HEK293 (cell line): ENCODE results near the gene SMS.
A peak's percentile ranks its signal among the peaks of the same experiment; 100 is the strongest.

Experiments used
- CTCF ChIA-PET: fragments of 350-600 bp; formaldehyde crosslinking; extraction: SDS; loops from one replicate; lab custom pipeline; 2021; ENCODE audit warnings: antibody characterized with exemption; lab: Yijun Ruan, JAX
- POLR2A ChIA-PET: fragments of 300-600 bp; formaldehyde crosslinking; extraction: SDS; loops from one replicate; lab custom pipeline; 2020; ENCODE audit warnings: antibody characterized with exemption, inconsistent platforms; lab: Yijun Ruan, JAX
- H3K27ac ChIP-seq: fragments of 200-500 bp; sonication (Bioruptor generic); 2 replicates; pipeline ENCODE4 v1.5.1; 2014; ENCODE audit warnings: low read depth, low read length, control low read depth, inconsistent platforms; ENCODE audit errors: extremely low read depth
- H3K36me3 ChIP-seq, 2 experiments: fragments of 200-500 bp in 1 of 2; sonication (Bioruptor generic) in 1 of 2; 1 replicate in 1 of 2; 2 replicates in 1 of 2; pipeline ENCODE4 v1.5.1; 2014 to 2017; ENCODE audit warnings: inconsistent platforms in 2 of 2, low read length in 2 of 2; ENCODE audit not compliant: control insufficient read depth in 2 of 2, insufficient read depth in 1 of 2
- H3K4me1 ChIP-seq: fragments of 200-500 bp; sonication (Bioruptor generic); 2 replicates; pipeline ENCODE4 v1.5.1; 2014; ENCODE audit warnings: mild to moderate bottlenecking, low read length, inconsistent platforms; ENCODE audit not compliant: control insufficient read depth, insufficient read depth
- H3K4me3 ChIP-seq: 2 replicates; pipeline ENCODE4 v1.5.1; 2011; ENCODE audit warnings: low read depth, mild to moderate bottlenecking, control low read depth, low read length, moderate library complexity
- H3K9me3 ChIP-seq: fragments of 200-500 bp; sonication (Bioruptor generic); 2 replicates; pipeline ENCODE4 v1.5.1; 2014; ENCODE audit warnings: low read depth, low read length, inconsistent platforms; ENCODE audit not compliant: control insufficient read depth, insufficient read depth
- GLI4 ChIP-seq: fragments of 450-650 bp; formaldehyde crosslinking; IDR thresholded peaks from 2 replicates; pipeline ENCODE4 v1.5.1; 2016; ENCODE audit warnings: missing biosample characterization, missing genetic modification characterization
- KLF8 ChIP-seq: fragments of 450-650 bp; formaldehyde crosslinking; IDR thresholded peaks from 2 replicates; pipeline ENCODE4 v1.5.1; 2016; ENCODE audit warnings: missing biosample characterization, missing genetic modification characterization
- SCRT1 ChIP-seq: fragments of 450-650 bp; formaldehyde crosslinking; IDR thresholded peaks from 2 replicates; pipeline ENCODE4 v1.5.1; 2016; ENCODE audit warnings: missing biosample characterization, missing genetic modification characterization, borderline replicate concordance
- SP3 ChIP-seq: fragments of 450-650 bp; formaldehyde crosslinking; IDR thresholded peaks from 2 replicates; pipeline ENCODE4 v1.5.1; 2016; ENCODE audit warnings: missing biosample characterization, missing genetic modification characterization
- ZBTB17 ChIP-seq: fragments of 450-650 bp; formaldehyde crosslinking; IDR thresholded peaks from 2 replicates; pipeline ENCODE4 v1.5.1; 2016; ENCODE audit warnings: missing biosample characterization, missing genetic modification characterization
- ZBTB21 ChIP-seq: fragments of 450-650 bp; formaldehyde crosslinking; IDR thresholded peaks from 2 replicates; pipeline ENCODE4 v1.5.1; 2017; ENCODE audit warnings: missing biosample characterization, missing genetic modification characterization
- ZFP37 ChIP-seq: fragments of 450-650 bp; formaldehyde crosslinking; IDR thresholded peaks from 2 replicates; pipeline ENCODE4 v1.5.1; 2016; ENCODE audit warnings: missing biosample characterization, missing genetic modification characterization
- ZNF10 ChIP-seq: fragments of 450-650 bp; formaldehyde crosslinking; IDR thresholded peaks from 2 replicates; pipeline ENCODE4 v1.5.1; 2017; ENCODE audit warnings: missing biosample characterization, missing genetic modification characterization
- ZNF146 ChIP-seq: fragments of 450-650 bp; formaldehyde crosslinking; IDR thresholded peaks from 2 replicates; pipeline ENCODE4 v1.5.1; 2016; ENCODE audit warnings: missing biosample characterization, missing genetic modification characterization
- ZNF239 ChIP-seq: fragments of 450-650 bp; formaldehyde crosslinking; IDR thresholded peaks from 2 replicates; pipeline ENCODE4 v1.5.1; 2016; ENCODE audit warnings: missing biosample characterization, missing genetic modification characterization
- ZNF266 ChIP-seq: fragments of 450-650 bp; formaldehyde crosslinking; IDR thresholded peaks from 2 replicates; pipeline ENCODE4 v1.5.1; 2016; ENCODE audit warnings: missing biosample characterization, missing genetic modification characterization, low read depth
- ZNF335 ChIP-seq: fragments of 450-650 bp; formaldehyde crosslinking; conservative IDR thresholded peaks from 2 replicates; pipeline ENCODE4 v1.5.1; 2016; ENCODE audit warnings: missing biosample characterization, missing genetic modification characterization
- ZNF394 ChIP-seq: fragments of 450-650 bp; formaldehyde crosslinking; IDR thresholded peaks from 2 replicates; pipeline ENCODE4 v1.5.1; 2016; ENCODE audit warnings: missing biosample characterization, missing genetic modification characterization, mild to moderate bottlenecking, moderate library complexity, borderline replicate concordance
- ZNF423 ChIP-seq: fragments of 450-650 bp; formaldehyde crosslinking; IDR thresholded peaks from 2 replicates; pipeline ENCODE4 v1.5.1; 2016; ENCODE audit warnings: missing biosample characterization, missing genetic modification characterization
- ZNF558 ChIP-seq: fragments of 450-650 bp; formaldehyde crosslinking; IDR thresholded peaks from 2 replicates; pipeline ENCODE4 v1.5.1; 2016; ENCODE audit warnings: missing biosample characterization, missing genetic modification characterization
- ZNF843 ChIP-seq: fragments of 450-650 bp; formaldehyde crosslinking; IDR thresholded peaks from 2 replicates; pipeline ENCODE4 v1.5.1; 2016; ENCODE audit warnings: missing biosample characterization, missing genetic modification characterization
- TF ChIP-seq, protein P1 (sequence below): fragments of 450-650 bp; formaldehyde crosslinking; IDR thresholded peaks from 2 replicates; pipeline ENCODE4 v1.5.1; 2017; ENCODE audit warnings: missing biosample characterization, missing genetic modification characterization
- TF ChIP-seq, protein P2 (sequence below): fragments of 450-650 bp; formaldehyde crosslinking; IDR thresholded peaks from 2 replicates; pipeline ENCODE4 v1.5.1; 2016; ENCODE audit warnings: missing biosample characterization, missing genetic modification characterization
- TF ChIP-seq, protein P3 (sequence below): fragments of 450-650 bp; formaldehyde crosslinking; IDR thresholded peaks from 2 replicates; pipeline ENCODE4 v1.5.1; 2016; ENCODE audit warnings: missing biosample characterization, missing genetic modification characterization
- TF ChIP-seq, protein P4 (sequence below): fragments of 450-650 bp; formaldehyde crosslinking; IDR thresholded peaks from 2 replicates; pipeline ENCODE4 v1.5.1; 2016; ENCODE audit warnings: missing biosample characterization, missing genetic modification characterization
- TF ChIP-seq, protein P5 (sequence below): fragments of 450-650 bp; formaldehyde crosslinking; IDR thresholded peaks from 2 replicates; pipeline ENCODE4 v1.5.1; 2016; ENCODE audit warnings: missing biosample characterization, missing genetic modification characterization

SMS gene

DNA sequence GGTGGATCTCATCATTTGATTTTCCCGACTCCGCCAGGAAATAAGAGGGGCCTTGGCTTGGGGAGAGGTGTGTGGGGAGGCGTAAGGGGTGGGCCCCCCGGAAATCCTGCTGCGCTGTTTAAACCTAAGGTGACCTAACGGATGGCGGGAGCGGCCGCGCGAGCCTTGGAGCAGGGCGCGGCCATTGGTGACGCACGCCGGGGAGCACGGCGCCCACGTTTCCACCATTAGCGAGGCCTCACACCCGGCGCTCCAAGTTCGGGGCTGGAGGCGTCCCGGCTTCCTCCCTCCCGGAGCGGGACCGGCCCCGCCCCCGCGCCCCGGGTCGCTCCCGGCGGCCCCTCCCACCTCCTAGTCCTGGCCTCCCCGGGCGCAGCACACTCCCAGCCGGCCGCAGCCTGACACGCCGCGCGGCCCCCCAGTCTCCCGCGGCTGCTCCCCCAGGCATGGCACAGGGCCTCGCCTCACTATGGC is at the start of gene SMS (continued):
- TF ChIP-seq, protein P1, sequence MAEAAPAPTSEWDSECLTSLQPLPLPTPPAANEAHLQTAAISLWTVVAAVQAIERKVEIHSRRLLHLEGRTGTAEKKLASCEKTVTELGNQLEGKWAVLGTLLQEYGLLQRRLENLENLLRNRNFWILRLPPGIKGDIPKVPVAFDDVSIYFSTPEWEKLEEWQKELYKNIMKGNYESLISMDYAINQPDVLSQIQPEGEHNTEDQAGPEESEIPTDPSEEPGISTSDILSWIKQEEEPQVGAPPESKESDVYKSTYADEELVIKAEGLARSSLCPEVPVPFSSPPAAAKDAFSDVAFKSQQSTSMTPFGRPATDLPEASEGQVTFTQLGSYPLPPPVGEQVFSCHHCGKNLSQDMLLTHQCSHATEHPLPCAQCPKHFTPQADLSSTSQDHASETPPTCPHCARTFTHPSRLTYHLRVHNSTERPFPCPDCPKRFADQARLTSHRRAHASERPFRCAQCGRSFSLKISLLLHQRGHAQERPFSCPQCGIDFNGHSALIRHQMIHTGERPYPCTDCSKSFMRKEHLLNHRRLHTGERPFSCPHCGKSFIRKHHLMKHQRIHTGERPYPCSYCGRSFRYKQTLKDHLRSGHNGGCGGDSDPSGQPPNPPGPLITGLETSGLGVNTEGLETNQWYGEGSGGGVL, result peak; percentile 23; the same call in 1 of the 2 replicates
- TF ChIP-seq, protein P2, sequence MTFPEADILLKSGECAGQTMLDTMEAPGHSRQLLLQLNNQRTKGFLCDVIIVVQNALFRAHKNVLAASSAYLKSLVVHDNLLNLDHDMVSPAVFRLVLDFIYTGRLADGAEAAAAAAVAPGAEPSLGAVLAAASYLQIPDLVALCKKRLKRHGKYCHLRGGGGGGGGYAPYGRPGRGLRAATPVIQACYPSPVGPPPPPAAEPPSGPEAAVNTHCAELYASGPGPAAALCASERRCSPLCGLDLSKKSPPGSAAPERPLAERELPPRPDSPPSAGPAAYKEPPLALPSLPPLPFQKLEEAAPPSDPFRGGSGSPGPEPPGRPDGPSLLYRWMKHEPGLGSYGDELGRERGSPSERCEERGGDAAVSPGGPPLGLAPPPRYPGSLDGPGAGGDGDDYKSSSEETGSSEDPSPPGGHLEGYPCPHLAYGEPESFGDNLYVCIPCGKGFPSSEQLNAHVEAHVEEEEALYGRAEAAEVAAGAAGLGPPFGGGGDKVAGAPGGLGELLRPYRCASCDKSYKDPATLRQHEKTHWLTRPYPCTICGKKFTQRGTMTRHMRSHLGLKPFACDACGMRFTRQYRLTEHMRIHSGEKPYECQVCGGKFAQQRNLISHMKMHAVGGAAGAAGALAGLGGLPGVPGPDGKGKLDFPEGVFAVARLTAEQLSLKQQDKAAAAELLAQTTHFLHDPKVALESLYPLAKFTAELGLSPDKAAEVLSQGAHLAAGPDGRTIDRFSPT (tag by site-specific recombination), result no peak
- TF ChIP-seq ZBTB17 (tag by site-specific recombination) (peak; percentile 51; the same call in 1 of the 2 replicates), ZBTB21 (0 out of 2 replicates have a peak, but pooled peaks have one; percentile 19), ZNF423 (tag by site-specific recombination) (peak; percentile 38; the same call in 1 of the 2 replicates), ZNF266 (no peak), ZNF394 (tag by site-specific recombination) (no peak), KLF8 (tag by site-specific recombination) (peak; percentile 81)

DNA sequence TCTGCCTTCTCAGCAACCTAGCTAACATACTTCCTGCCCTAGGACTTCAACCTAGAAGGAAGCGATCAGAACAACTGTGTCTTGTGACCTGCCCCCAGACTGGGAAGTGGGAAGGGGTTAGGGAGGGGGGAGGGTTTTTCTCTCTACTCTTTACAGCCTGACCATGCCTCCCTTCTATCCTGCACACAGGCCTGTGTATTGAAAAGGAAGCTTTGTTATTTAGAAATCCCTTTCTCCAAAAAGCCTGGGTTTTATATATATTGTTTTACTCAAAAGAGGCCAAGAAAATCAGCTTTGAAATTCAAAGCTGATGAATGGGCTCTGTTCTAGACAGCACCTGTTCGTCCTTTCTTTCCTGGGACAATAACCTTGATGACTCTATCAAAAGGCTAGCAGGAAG is 35.2 kb upstream of the SMS start:
- no peak overlapping the region for H3K27ac ChIP-seq
- no peaks in the 10 kb centered on the region for H3K9me3 ChIP-seq
- POLR2A ChIA-PET, result no interaction called here
- no peak for TF ChIP-seq ZNF10 (tag by site-specific recombination)
- TF ChIP-seq ZFP37 (tag by site-specific recombination), result no peak
- no peak for TF ChIP-seq SP3 (tag by site-specific recombination)
- TF ChIP-seq ZNF146, result no peak
- no peak for TF ChIP-seq ZNF335
- TF ChIP-seq ZNF843 (tag by site-specific recombination), result no peak
- TF ChIP-seq, protein P3, sequence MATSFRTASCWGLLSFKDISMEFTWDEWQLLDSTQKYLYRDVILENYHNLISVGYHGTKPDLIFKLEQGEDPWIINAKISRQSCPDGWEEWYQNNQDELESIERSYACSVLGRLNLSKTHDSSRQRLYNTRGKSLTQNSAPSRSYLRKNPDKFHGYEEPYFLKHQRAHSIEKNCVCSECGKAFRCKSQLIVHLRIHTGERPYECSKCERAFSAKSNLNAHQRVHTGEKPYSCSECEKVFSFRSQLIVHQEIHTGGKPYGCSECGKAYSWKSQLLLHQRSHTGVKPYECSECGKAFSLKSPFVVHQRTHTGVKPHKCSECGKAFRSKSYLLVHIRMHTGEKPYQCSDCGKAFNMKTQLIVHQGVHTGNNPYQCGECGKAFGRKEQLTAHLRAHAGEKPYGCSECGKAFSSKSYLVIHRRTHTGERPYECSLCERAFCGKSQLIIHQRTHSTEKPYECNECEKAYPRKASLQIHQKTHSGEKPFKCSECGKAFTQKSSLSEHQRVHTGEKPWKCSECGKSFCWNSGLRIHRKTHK (tag by site-specific recombination), result no peak
- no peak for TF ChIP-seq SCRT1 (tag by site-specific recombination)
- TF ChIP-seq, all 188 proteins: peak for 0
- H3K4me1 ChIP-seq, result no peaks in the 10 kb centered on the region
- CTCF ChIA-PET, result interaction anchor here (0.8 kb wide), 1 partner anchor 1983 kb away, joined by 3 read pairs; no protein-coding TSS in a partner anchor
- H3K36me3 ChIP-seq, result no peaks in the 10 kb centered on the region; a peak in 1 of 3 replicates
- no peak overlapping the region for H3K4me3 ChIP-seq

DNA sequence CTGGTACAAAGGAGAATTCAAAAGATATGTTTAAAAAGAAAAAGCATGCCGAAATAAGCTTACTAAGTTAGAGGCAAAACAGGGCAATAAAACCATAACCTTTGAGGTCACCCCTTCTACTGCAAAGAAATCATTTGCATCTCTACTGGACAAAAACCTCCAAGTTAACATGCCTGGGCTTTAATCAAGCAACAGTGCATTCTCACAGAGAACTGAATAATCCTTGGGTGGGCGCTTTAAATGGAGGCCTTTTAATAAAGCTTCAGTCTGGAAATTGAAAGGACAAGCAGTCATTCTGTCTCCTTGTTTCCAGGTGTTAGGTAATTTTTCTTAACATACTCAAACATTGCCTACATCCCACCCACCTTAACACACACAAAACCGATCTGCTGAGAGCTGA is 34.6 kb upstream of the SMS start:
- POLR2A ChIA-PET, result no interaction called here
- TF ChIP-seq GLI4 (no peak), ZNF239 (tag by site-specific recombination) (no peak), ZNF558 (no peak)
- TF ChIP-seq, protein P4, sequence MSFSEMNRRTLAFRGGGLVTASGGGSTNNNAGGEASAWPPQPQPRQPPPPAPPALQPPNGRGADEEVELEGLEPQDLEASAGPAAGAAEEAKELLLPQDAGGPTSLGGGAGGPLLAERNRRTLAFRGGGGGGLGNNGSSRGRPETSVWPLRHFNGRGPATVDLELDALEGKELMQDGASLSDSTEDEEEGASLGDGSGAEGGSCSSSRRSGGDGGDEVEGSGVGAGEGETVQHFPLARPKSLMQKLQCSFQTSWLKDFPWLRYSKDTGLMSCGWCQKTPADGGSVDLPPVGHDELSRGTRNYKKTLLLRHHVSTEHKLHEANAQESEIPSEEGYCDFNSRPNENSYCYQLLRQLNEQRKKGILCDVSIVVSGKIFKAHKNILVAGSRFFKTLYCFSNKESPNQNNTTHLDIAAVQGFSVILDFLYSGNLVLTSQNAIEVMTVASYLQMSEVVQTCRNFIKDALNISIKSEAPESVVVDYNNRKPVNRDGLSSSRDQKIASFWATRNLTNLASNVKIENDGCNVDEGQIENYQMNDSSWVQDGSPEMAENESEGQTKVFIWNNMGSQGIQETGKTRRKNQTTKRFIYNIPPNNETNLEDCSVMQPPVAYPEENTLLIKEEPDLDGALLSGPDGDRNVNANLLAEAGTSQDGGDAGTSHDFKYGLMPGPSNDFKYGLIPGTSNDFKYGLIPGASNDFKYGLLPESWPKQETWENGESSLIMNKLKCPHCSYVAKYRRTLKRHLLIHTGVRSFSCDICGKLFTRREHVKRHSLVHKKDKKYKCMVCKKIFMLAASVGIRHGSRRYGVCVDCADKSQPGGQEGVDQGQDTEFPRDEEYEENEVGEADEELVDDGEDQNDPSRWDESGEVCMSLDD (tag by site-specific recombination), result no peak
- TF ChIP-seq, protein P5, sequence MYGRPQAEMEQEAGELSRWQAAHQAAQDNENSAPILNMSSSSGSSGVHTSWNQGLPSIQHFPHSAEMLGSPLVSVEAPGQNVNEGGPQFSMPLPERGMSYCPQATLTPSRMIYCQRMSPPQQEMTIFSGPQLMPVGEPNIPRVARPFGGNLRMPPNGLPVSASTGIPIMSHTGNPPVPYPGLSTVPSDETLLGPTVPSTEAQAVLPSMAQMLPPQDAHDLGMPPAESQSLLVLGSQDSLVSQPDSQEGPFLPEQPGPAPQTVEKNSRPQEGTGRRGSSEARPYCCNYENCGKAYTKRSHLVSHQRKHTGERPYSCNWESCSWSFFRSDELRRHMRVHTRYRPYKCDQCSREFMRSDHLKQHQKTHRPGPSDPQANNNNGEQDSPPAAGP (tag by site-specific recombination), result no peak
- TF ChIP-seq, all 188 proteins: peak for 0
- Histone ChIP-seq H3K4me3 (no peak overlapping the region), H3K4me1 (no peaks in the 10 kb centered on the region), H3K27ac (no peak overlapping the region), H3K36me3 (no peaks in the 10 kb centered on the region; a peak in 1 of 3 replicates), H3K9me3 (no peaks in the 10 kb centered on the region)
- CTCF ChIA-PET, result interaction anchor here (0.5 kb wide), 1 partner anchor 1375 kb away, joined by 5 read pairs; no protein-coding TSS in a partner anchor
